Left kidney (tissue), 8 donors: ENCODE results near the gene OR6K3. TPM values are rescaled to one million over a fixed set of nuclear protein-coding genes. Genes with fewer than 3 reads are reported as not detected.
"Not testable (repeated sequence)": the region's sequence is repeated elsewhere in the genome, so short reads cannot be mapped to it uniquely, and the experiment has no call there.

Source experiments
- DNase-seq: peaks from one replicate; pipeline ENCODE4 v3.0.0-alpha.2; 2013
- long read RNA-seq, 8 donors: transcript quantifications; one replicate each; lab custom pipeline, GENCODE V29; 2026
- polyA plus RNA-seq: library from polyadenylated mRNA; unstranded; fragments of 120-200 nt; gene quantifications from one replicate; pipeline ENCODE4 v1.2.1, GENCODE V29; 2013; ENCODE audit not compliant: insufficient read length

The OR6K3 gene, protein sequence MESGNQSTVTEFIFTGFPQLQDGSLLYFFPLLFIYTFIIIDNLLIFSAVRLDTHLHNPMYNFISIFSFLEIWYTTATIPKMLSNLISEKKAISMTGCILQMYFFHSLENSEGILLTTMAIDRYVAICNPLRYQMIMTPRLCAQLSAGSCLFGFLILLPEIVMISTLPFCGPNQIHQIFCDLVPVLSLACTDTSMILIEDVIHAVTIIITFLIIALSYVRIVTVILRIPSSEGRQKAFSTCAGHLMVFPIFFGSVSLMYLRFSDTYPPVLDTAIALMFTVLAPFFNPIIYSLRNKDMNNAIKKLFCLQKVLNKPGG
- polyA plus RNA-seq = 0.10 TPM
- long read RNA-seq, donor 1 = 0 reads
- long read RNA-seq, donor 2 = 0 reads
- long read RNA-seq, donor 3 = 0 reads
- long read RNA-seq, donor 4 = 0 reads
- long read RNA-seq, donor 5 = 0 reads
- long read RNA-seq, donor 6 = 0 reads
- long read RNA-seq, donor 7 = 0 reads
- long read RNA-seq, donor 8 = 0 reads

GRCh38 chr1:158720620-158721019 is at the start of gene OR6K3:
Gene OR6K3, minus strand, starts transcription at chr1:158720720. Its CDS starts 2,605 bp downstream, at chr1:158718115.
- DNase-seq = no peak

DNA sequence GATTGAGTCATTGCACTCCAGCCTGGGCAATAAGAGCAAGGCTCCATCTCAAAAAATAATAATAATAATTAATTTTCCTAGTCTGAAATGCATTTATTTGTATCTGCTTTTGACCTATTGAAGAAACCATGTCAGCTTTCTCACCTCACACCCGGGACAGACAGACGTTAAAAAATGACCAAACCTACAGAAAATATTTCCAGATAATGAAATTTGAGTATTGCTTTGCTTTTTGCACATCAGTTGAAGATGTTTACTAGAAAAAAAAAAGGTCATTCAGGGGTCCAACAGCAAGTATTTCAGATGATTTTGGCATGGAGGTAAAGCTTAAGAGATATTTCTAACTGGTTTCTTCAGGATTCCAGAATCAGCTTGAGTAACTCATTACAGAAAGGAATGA is 33.9 kb upstream of the OR6K3 start, which contains the start of gene OR6K6:
OR6K6 (plus strand) TSS at position 301 of the 400 bp plus-strand sequence. CDS start 168 bp downstream, outside the sequence.
- DNase-seq = no peak

DNA sequence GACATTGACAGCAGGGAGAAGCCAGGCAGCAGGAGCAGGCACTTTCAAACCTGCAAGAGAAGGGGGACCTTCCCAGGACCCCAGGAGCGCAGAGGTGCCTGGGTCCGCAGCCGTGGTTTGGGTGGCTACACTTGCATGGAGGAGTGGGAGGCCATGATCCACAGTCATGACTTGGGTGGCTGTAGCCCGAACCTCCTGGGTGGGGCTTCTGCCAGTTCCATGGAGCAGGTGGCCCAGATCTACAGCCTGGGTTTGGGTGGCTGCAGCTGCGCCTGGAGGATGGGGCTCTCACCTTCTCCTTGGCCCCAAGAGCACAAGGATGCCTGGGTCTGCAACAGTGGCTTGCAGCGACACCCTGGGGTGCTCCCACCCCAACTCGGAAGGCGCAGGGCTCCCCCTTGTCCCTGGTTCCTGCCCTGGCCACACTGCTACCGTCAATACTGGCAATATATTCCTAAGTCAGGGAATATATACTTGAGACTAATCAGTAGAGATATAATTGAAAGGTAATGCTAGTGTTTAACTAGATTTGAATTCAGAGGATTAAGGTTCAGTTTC is 31.7 kb upstream of the OR6K3 start:
- no peak for DNase-seq

DNA sequence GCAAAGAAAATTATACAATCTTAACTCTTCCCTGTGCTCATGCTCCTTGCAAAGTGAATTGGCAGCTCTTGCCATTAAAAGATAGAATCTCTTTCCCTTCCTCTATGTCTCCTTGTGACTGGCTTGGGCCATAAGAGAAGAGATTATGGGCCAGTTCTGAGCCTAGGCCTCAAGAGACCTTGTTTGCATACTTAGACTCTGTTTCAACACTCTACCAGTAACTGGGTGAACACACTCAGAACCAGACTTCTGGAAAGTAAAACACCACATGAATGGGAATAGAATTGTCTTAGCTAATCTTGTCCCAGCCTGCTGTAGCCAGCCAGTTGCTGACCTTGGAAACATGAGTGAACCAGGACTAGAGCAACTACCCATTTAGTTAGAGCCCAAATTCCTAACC is 15.3 kb upstream of the OR6K3 start:
- no peak for DNase-seq

- no peak for DNase-seq
Observed at GRCh38 chr1:158732524-158732923, 12.0 kb upstream of the OR6K3 start.

- DNase-seq = no peak
Observed at GRCh38 chr1:158731707-158732106, 11.2 kb upstream of the OR6K3 start.

GRCh38 chr1:158730453-158730852 is 9.9 kb upstream of the OR6K3 start:
- no peak for DNase-seq

GRCh38 chr1:158728510-158729225 is 8.1 kb upstream of the OR6K3 start:
- no peak for DNase-seq

DNA sequence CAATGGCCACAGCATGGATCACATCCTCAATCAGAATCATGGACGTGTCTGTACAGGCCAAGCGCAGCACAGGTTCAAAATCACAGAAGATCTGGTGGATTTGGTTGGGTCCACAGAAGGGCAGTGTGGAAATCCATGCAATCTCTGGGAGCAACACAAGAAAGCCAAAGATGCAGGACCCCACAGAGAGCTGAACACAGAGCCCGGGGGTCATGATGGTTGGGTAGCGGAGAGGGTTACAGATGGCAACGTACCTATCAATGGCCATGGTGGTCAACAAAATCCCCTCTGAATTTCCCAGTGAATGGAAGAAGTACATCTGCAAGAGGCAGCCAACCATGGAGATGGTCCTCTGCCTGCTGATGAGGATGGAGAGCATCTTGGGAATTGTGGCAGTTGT is 3.9 kb upstream of the OR6K3 start:
- DNase-seq = no peak

GRCh38 chr1:158719664-158720063 is 856 bp downstream of the OR6K3 start:
- DNase-seq = no peak

GRCh38 chr1:158717344-158717743 is 3.2 kb downstream of the OR6K3 start:
- no peak for DNase-seq

GRCh38 chr1:158716335-158716734 is 4.2 kb downstream of the OR6K3 start:
- DNase-seq = no peak

DNA sequence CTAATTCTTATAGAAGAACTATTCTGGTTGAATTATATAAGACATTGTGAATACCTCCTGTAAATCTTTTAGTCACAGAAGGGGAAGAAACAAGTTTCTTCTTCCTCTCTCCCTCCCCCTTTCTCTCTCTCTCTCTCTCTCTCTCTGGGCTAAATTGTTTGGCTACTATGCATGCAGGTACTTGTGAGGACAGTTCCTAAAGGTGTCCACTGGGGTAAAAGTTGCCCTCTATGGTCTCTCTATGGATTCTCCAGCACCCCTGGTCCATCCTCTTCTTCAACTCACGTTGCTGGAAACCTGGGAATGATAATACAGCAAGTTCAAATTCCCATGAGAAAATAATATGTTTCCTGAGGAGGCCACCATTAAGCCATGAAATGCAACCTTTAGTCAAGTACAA is 5.8 kb downstream of the OR6K3 start:
- no peak for DNase-seq

DNA sequence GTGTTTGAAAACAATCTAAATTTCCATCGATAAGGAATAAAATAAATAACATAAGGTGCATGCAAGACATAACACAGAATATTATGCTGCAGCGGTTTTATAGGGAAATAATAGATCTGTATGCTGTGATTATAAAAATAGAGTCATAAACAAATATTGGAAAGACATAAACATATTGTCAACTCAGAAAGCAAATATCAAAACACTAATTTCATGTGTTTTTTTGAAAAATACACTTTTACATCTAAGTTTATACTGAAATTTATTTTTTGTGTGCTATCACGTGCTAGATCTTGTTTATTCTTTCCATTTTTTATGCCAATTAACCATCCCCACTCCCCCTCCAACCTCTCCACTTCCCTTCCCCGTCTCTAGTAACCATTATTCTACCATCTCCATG is 9.4 kb downstream of the OR6K3 start:
- no peak for DNase-seq

- DNase-seq = no peak
Observed at GRCh38 chr1:158706096-158706495, 14.4 kb downstream of the OR6K3 start.

- no peak for DNase-seq
Observed at GRCh38 chr1:158700552-158700951, 20.0 kb downstream of the OR6K3 start, which contains the start of gene OR6K2. Gene OR6K2, minus strand, starts transcription at chr1:158700652. Its CDS starts 0 bp downstream, at chr1:158700652.

- DNase-seq = no peak
Observed at GRCh38 chr1:158694596-158694995, 25.9 kb downstream of the OR6K3 start.

GRCh38 chr1:158692356-158692755 is 28.2 kb downstream of the OR6K3 start:
- DNase-seq = no peak

DNA sequence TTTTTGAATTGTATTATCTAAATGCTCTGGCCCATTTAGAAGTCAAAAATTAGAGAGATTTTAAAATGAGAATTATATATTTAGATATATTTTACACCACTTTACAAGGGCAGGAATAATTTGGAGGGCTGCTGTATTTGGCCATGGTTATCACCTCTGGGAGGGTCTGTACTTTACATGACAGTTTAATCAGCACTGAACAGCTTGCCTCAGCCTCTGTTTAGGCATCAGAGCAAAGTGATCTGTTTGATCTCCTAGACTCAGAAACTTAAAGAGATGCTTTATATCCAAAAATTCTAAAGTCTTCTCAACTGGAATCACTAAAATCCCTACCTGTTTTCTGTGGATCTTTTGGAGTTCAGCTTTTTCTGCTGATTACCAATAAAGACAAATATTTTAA is 28.6 kb downstream of the OR6K3 start:
- no peak for DNase-seq

DNA sequence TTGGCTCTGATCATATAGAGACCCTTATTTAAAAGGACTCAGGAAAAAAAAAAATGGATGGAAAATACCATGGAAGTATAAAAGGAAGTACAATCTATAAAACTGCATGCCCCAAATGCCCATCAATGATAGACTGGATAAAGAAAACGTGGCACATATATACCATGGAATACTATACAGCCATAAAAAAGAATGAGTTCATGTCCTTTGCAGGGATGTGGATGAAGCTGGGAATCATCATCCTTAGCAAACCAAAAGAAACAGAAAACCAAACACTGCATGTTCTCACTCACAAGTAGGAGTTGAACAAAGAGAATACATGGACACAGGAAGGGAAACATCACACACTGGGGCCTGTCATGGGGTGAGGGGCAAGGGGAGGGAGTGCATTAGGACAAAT is 29.4 kb downstream of the OR6K3 start:
- not testable (repeated sequence) for DNase-seq

DNA sequence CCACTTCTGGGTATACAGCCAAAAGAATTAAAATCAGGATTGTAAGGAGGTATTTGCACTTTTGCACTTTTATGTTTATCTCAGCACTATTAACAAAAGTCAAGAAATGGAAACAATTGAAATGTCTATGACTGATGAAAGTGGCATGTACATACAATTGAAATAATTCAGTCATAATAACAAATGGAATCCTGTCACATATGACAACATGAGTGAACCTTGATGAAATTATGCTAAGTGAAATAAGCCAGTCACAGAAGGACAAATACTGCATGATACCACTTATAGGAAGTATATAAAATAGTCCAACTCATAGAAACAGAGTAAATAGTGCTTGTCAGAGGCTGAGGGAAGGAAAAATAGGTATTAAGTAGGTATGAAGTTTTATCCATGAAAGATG is 30.6 kb downstream of the OR6K3 start:
- DNase-seq = no peak

GRCh38 chr1:158689110-158689509 is 31.4 kb downstream of the OR6K3 start:
- no peak for DNase-seq

- DNase-seq = not testable (repeated sequence)
Observed at GRCh38 chr1:158688343-158688742, 32.2 kb downstream of the OR6K3 start.
